NOMO-1 treated with DMSO at 0.1 percent for 48 hours (cell line): ENCODE results near the gene ZNF316.

ENCODE experiments used
- DNase-seq: peaks from one replicate; lab custom pipeline; 2025; ENCODE audit not compliant: unreplicated experiment; lab: John Stamatoyannopoulos, UW

ZNF316 gene

GRCh38 chr7:6636741-6637543 lies at the start of gene ZNF316:
Gene ZNF316 (plus strand): TSS chr7:6637318. CDS start chr7:6642410, 5,092 bp downstream.
- DNase-seq, result peak; percentile 12

- no peak for DNase-seq
Measured at GRCh38 chr7:6588566-6588965, 48.6 kb upstream of the ZNF316 start.

- DNase-seq, result no peak
Measured at GRCh38 chr7:6589151-6589828, 47.8 kb upstream of the ZNF316 start.

- peak; percentile 68 for DNase-seq
Measured at GRCh38 chr7:6589829-6590644, 47.1 kb upstream of the ZNF316 start, which contains the start of gene INTS15. Gene INTS15 (plus strand): TSS chr7:6590021. CDS start chr7:6590284, 263 bp downstream.

GRCh38 chr7:6590645-6591110 lies 46.4 kb upstream of the ZNF316 start:
- no peak for DNase-seq

GRCh38 chr7:6600093-6600492 lies 37.0 kb upstream of the ZNF316 start:
- DNase-seq, result no peak

- DNase-seq, result no peak
Measured at GRCh38 chr7:6604458-6604857, 32.7 kb upstream of the ZNF316 start.

- no peak for DNase-seq
Measured at GRCh38 chr7:6606866-6607583, 30.1 kb upstream of the ZNF316 start.

- no peak for DNase-seq
Measured at GRCh38 chr7:6607651-6608051, 29.5 kb upstream of the ZNF316 start.

GRCh38 chr7:6608081-6608480 lies 29.0 kb upstream of the ZNF316 start:
- no peak for DNase-seq

- no peak for DNase-seq
Measured at GRCh38 chr7:6608794-6609193, 28.3 kb upstream of the ZNF316 start.

- no peak for DNase-seq
Measured at GRCh38 chr7:6612819-6613218, 24.3 kb upstream of the ZNF316 start.

GRCh38 chr7:6613706-6614105 lies 23.4 kb upstream of the ZNF316 start:
- no peak for DNase-seq

- no peak for DNase-seq
Measured at GRCh38 chr7:6614953-6615722, 22.0 kb upstream of the ZNF316 start, which contains the start of gene ZNF853. Gene ZNF853 (plus strand): TSS chr7:6615610. CDS start chr7:6616175, 565 bp downstream.

- DNase-seq, result no peak
Measured at GRCh38 chr7:6615723-6616555, 21.2 kb upstream of the ZNF316 start.

GRCh38 chr7:6616854-6617643 lies 20.1 kb upstream of the ZNF316 start:
- DNase-seq, result no peak

GRCh38 chr7:6618621-6619020 lies 18.5 kb upstream of the ZNF316 start:
- DNase-seq, result no peak

- DNase-seq, result no peak
Measured at GRCh38 chr7:6619961-6620360, 17.2 kb upstream of the ZNF316 start.
